ENCODE results near the gene TSFM. TPM values are rescaled to one million over a fixed set of nuclear protein-coding genes. Genes with fewer than 3 reads are reported as not detected.

TSFM gene
- total and polyA plus RNA-seq, 9 of the 15 experiments (the other 6 are each of a cell fraction or from before 2014, with no cell fraction given), result 44.6 to 198 (median 60.2) TPM

DNA sequence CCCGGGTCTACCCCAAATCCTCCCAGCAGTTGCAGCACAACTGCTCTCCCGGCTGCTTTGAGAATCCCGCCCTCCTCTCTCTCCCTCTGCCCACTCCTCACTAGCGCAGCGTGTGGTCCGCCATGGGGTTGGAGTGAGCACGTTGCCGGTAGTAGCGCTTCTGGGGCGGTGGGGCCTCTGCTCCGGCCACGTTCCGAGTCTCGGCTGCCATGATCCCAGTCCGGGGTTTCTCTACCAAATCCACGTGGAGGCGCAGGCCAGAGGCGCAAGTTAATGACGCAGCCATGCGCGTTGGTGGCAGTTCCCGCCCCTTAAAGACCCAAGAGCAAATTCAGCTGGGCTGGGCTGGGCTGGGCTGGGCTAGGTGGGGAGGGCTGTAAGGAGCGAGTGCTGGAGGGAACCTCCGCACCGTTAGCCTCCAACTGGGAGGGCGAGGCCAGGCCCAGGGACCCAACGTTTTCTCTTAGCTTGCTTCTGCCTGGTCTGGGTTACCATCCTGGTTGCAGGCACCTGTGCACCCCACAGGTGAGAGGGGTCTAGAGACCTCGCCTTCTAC lies 10.6 kb upstream of the TSFM start, which contains the start of gene METTL1 (continued):
- peak; percentile 84 for TF ChIP-seq HCFC1 (IDR thresholded peaks at IDR 0.05; ENCODE audit: low read depth, low read length)
- peak; percentile 100 for TF ChIP-seq EP400 (IDR thresholded peaks at IDR 0.05)
- TF ChIP-seq, protein P1, sequence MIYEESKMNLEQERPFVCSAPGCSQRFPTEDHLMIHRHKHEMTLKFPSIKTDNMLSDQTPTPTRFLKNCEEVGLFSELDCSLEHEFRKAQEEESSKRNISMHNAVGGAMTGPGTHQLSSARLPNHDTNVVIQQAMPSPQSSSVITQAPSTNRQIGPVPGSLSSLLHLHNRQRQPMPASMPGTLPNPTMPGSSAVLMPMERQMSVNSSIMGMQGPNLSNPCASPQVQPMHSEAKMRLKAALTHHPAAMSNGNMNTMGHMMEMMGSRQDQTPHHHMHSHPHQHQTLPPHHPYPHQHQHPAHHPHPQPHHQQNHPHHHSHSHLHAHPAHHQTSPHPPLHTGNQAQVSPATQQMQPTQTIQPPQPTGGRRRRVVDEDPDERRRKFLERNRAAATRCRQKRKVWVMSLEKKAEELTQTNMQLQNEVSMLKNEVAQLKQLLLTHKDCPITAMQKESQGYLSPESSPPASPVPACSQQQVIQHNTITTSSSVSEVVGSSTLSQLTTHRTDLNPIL (CRISPR knock-in tag; IDR thresholded peaks at IDR 0.05), result no peak
- TF ChIP-seq PHF8 (IDR thresholded peaks at IDR 0.05; ENCODE audit: borderline replicate concordance, low read length), result peak; percentile 89
- TF ChIP-seq, protein P2, sequence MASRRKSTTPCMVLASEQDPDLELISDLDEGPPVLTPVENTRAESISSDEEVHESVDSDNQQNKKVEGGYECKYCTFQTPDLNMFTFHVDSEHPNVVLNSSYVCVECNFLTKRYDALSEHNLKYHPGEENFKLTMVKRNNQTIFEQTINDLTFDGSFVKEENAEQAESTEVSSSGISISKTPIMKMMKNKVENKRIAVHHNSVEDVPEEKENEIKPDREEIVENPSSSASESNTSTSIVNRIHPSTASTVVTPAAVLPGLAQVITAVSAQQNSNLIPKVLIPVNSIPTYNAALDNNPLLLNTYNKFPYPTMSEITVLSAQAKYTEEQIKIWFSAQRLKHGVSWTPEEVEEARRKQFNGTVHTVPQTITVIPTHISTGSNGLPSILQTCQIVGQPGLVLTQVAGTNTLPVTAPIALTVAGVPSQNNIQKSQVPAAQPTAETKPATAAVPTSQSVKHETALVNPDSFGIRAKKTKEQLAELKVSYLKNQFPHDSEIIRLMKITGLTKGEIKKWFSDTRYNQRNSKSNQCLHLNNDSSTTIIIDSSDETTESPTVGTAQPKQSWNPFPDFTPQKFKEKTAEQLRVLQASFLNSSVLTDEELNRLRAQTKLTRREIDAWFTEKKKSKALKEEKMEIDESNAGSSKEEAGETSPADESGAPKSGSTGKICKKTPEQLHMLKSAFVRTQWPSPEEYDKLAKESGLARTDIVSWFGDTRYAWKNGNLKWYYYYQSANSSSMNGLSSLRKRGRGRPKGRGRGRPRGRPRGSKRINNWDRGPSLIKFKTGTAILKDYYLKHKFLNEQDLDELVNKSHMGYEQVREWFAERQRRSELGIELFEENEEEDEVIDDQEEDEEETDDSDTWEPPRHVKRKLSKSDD (conservative IDR thresholded peaks at IDR 0.05; ENCODE audit: low read length), result no peak; the same call in 1 of the 2 replicates
- TF ChIP-seq MCM5 (IDR thresholded peaks at IDR 0.05; ENCODE audit: low read depth), result no peak
- TF ChIP-seq CTBP1 (IDR thresholded peaks at IDR 0.05; ENCODE audit: borderline replicate concordance), result peak; percentile 80
- TF ChIP-seq, protein P3, sequence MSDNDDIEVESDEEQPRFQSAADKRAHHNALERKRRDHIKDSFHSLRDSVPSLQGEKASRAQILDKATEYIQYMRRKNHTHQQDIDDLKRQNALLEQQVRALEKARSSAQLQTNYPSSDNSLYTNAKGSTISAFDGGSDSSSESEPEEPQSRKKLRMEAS (CRISPR knock-in tag; IDR thresholded peaks at IDR 0.05), result peak; percentile 100
- peak in 1 of 2 experiments; percentile 92; a peak in 3 of 4 replicates for TF ChIP-seq FOXK2 (conservative IDR thresholded peaks at IDR 0.05 in 1 of 2, IDR thresholded peaks at IDR 0.05 in 1 of 2; ENCODE audit: low read depth in 2 of 2)
- no peak for TF ChIP-seq KLF10 (CRISPR knock-in tag; IDR thresholded peaks at IDR 0.05)
- TF ChIP-seq, protein P4, sequence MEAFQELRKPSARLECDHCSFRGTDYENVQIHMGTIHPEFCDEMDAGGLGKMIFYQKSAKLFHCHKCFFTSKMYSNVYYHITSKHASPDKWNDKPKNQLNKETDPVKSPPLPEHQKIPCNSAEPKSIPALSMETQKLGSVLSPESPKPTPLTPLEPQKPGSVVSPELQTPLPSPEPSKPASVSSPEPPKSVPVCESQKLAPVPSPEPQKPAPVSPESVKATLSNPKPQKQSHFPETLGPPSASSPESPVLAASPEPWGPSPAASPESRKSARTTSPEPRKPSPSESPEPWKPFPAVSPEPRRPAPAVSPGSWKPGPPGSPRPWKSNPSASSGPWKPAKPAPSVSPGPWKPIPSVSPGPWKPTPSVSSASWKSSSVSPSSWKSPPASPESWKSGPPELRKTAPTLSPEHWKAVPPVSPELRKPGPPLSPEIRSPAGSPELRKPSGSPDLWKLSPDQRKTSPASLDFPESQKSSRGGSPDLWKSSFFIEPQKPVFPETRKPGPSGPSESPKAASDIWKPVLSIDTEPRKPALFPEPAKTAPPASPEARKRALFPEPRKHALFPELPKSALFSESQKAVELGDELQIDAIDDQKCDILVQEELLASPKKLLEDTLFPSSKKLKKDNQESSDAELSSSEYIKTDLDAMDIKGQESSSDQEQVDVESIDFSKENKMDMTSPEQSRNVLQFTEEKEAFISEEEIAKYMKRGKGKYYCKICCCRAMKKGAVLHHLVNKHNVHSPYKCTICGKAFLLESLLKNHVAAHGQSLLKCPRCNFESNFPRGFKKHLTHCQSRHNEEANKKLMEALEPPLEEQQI (IDR thresholded peaks at IDR 0.05), result no peak
- TF ChIP-seq MYC (IDR thresholded peaks at IDR 0.05; ENCODE audit: low read depth, low read length), result peak; percentile 100
- peak; percentile 99 for TF ChIP-seq MYC (CRISPR knock-in tag; IDR thresholded peaks at IDR 0.05; ENCODE audit: borderline replicate concordance, low read depth)
- TF ChIP-seq ZNF232 (CRISPR knock-in tag; IDR thresholded peaks at IDR 0.05), result no peak
- TF ChIP-seq GTF2E2 (tag; IDR thresholded peaks at IDR 0.05), result peak; percentile 75; the same call in 1 of the 2 replicates
- TF ChIP-seq PPARD (CRISPR knock-in tag; IDR thresholded peaks at IDR 0.05), result no peak
- TF ChIP-seq, protein P5, sequence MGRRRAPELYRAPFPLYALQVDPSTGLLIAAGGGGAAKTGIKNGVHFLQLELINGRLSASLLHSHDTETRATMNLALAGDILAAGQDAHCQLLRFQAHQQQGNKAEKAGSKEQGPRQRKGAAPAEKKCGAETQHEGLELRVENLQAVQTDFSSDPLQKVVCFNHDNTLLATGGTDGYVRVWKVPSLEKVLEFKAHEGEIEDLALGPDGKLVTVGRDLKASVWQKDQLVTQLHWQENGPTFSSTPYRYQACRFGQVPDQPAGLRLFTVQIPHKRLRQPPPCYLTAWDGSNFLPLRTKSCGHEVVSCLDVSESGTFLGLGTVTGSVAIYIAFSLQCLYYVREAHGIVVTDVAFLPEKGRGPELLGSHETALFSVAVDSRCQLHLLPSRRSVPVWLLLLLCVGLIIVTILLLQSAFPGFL (CRISPR knock-in tag; IDR thresholded peaks at IDR 0.05), result no peak; the same call in 1 of the 2 replicates
- no peak for TF ChIP-seq RBM39 (optimal IDR thresholded peaks at IDR 0.05; ENCODE audit: low read depth, low read length)
- no peak for TF ChIP-seq XRCC3 (IDR thresholded peaks at IDR 0.05)
- no peak for TF ChIP-seq ZNF347 (CRISPR knock-in tag; IDR thresholded peaks at IDR 0.05; ENCODE audit: low read depth)
- no peak for TF ChIP-seq SRSF3 (IDR thresholded peaks at IDR 0.05; ENCODE audit: insufficient read depth, low read length)
- TF ChIP-seq CCAR2 (IDR thresholded peaks at IDR 0.05; ENCODE audit: low read depth, low read length), result no peak

Data from K562 (cell line).